Stimulated activated naive CD8-positive, alpha-beta T cell treated with anti-CD3 and anti-CD28 coated beads, Interleukin-15, Interleukin-2, amounts not matched to agents 100 ng/mL and 50 ng/mL, for 24 hours (primary cell): ENCODE measurements around the gene GPR107.
A peak's percentile ranks its signal among the peaks of the same experiment; 100 is the strongest.

Experiments
- H3K27ac Mint-ChIP-seq: one replicate; pipeline ENCODE4 v1.8.0; 2021; ENCODE audit warnings: mild to moderate bottlenecking, mixed read lengths
- H3K27me3 Mint-ChIP-seq: one replicate; pipeline ENCODE4 v1.8.0; 2021; ENCODE audit warnings: mixed read lengths
- H3K36me3 Mint-ChIP-seq: one replicate; pipeline ENCODE4 v1.8.0; 2021; ENCODE audit warnings: low read depth, mixed read lengths
- H3K4me1 Mint-ChIP-seq: one replicate; pipeline ENCODE4 v1.8.0; 2021; ENCODE audit warnings: low read depth, mixed read lengths
- H3K4me3 Mint-ChIP-seq: one replicate; pipeline ENCODE4 v1.8.0; 2021; ENCODE audit warnings: mild to moderate bottlenecking, mixed read lengths
- H3K9me3 Mint-ChIP-seq: one replicate; pipeline ENCODE4 v1.8.0; 2021; ENCODE audit warnings: mixed read lengths

The GPR107 gene

DNA sequence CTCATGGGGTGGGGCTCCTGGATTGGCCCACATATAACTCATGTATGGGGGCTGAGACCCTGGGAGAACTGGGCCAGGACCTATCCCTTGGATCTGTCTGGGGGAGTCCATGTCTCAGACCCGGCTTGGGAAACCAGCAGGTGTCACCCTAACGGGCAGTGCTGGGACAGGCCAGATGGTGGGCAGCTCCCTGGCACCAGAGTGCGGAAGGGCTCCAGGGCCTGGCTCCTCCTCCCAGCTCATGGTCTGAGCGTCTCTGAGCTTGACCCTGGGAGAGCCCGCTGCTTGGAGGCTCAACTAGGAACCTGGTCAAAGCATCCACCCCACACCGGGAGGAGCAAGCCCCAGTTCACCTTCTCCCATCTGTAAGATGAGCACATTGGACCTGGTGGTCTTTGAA is 103.0 kb downstream of the GPR107 start:
- Mint-ChIP-seq H3K4me1 (no peaks in the 10 kb centered on the region), H3K27me3 (no peaks in the 10 kb centered on the region), H3K27ac (no peak overlapping the region), H3K36me3 (no peaks in the 10 kb centered on the region), H3K9me3 (no peaks in the 10 kb centered on the region), H3K4me3 (no peak overlapping the region)

DNA sequence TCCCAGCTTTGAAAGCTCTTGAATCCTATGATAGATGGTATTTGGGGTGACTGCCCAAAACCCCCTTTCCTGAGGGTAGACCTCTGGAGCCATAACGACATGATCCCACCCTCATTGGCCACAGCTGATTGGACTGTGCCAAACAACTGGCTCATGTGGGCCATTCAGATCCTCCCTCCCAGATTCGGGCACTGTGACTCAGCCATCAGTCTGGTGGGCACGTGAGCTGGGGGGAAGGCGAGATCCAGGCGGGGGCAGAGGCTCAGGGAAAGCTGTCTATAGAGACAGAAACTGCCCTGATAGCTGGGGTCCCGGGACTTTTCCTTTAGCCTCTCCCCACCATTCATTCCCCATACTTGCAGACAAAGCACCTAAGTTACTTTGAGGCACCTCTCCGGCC is 103.4 kb downstream of the GPR107 start:
- Mint-ChIP-seq H3K27ac (no peak overlapping the region), H3K36me3 (no peaks in the 10 kb centered on the region), H3K9me3 (no peaks in the 10 kb centered on the region), H3K4me3 (no peak overlapping the region), H3K27me3 (no peaks in the 10 kb centered on the region), H3K4me1 (no peaks in the 10 kb centered on the region)

DNA sequence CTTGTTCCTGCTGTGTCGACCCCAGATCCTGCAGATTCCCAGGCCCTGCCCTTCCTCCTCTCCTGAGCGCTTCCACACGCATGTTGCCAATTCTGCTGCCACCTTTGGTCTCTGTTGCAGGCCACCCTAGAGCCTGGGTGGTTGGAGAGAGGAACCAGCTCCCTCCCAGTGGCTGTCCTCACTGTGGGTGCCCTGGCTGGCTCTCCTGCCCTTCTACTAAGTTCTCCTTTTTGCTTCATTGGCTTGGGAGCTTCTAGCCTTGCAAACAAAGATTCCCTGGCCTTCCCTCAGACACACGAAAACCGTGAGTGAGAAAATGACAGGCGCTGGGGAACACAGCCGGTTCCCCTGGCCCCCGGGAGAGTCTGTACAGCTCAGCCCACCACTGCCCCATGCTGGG is 104.3 kb downstream of the GPR107 start:
- no peak overlapping the region for H3K4me3 Mint-ChIP-seq
- no peaks in the 10 kb centered on the region for H3K27me3 Mint-ChIP-seq
- H3K4me1 Mint-ChIP-seq = no peaks in the 10 kb centered on the region
- no peaks in the 10 kb centered on the region for H3K36me3 Mint-ChIP-seq
- H3K27ac Mint-ChIP-seq = no peak overlapping the region
- H3K9me3 Mint-ChIP-seq = no peaks in the 10 kb centered on the region

DNA sequence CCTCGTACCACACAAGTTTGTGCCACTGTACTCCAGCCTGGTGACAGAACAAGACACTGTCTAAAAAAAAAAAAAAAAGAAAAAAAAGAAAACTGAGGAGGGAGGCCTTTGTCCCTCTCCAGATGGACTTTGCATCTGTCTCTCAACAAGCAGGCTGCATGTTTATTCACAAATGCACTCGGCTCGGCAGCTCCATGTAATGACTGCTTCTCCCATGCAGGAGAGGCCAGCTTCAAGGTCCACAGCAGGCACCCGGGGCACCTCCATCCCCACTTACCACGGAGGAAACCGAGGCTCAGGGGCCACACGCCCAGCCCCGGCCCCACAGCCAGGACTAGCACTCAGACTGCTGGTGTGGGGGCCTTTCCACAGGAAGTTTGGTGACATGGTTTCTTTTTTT is 105.4 kb downstream of the GPR107 start:
- Mint-ChIP-seq H3K4me1 (no peaks in the 10 kb centered on the region), H3K4me3 (no peak overlapping the region), H3K27me3 (no peaks in the 10 kb centered on the region), H3K27ac (no peak overlapping the region), H3K9me3 (no peaks in the 10 kb centered on the region), H3K36me3 (no peaks in the 10 kb centered on the region)

DNA sequence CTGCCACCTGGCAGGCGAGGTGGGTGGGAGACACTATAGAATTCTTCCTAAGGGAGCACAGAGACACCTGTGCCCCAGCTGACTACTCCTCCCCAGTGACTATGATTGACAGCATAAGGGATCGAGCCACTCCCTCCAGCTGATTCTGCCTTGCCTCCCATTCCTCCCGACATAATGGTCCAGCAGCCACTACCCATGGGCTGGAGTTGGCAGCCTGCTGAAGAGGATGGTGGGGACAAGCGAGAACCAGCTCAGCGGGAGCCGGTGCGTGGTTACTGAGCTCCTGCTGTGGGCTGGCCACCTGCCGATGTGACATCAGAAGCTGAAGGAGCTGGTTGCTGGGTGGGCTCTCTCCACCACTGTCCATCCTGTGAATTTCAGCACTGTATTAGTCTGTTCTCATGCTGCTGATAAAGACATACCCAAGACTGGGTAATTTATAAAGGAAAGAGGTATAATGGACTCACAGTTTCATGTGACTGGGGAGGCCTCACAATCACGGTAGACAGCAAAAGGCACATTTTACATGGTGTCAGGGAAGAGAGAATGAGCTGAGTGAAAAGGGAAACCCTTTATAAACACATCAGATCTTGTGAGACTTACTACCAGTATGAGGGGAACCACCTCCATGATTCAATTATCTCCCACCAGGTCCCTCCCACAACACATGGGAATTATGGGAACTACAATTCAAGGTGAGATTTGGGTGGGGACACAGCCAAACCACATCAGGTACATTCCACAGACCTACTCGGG is 106.4 kb downstream of the GPR107 start:
- no peak overlapping the region for H3K4me3 Mint-ChIP-seq
- no peaks in the 10 kb centered on the region for H3K9me3 Mint-ChIP-seq
- no peak overlapping the region for H3K27ac Mint-ChIP-seq
- no peaks in the 10 kb centered on the region for H3K27me3 Mint-ChIP-seq
- H3K4me1 Mint-ChIP-seq = no peaks in the 10 kb centered on the region
- H3K36me3 Mint-ChIP-seq = no peaks in the 10 kb centered on the region

DNA sequence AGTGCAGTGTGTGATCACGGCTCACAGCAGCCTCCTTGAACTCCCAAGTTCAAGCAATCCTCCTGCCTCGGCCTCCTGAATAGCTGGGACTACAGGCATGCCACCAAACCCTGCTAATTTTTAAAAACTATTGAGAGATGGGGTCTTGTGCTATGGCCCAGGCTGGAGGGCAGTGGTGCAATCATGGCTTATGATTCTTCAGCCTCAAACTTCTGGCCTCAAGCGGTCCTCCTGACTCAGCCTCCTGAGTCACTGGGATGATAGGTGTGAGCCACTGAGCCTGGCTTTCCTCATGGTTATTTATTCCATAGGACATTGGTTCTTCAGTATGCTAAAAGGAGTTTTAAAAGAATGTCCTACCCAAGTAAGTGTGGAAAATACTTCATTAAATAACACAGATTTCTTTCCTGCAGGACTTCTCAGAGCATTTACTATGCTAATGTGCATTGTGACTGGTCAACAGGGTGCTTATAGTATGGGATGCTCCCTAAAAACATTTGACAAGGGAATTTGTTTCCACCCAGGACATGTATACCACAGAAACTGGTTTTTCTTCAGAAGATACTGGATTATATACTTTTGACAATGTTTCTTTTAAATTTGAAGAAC is 107.3 kb downstream of the GPR107 start:
- H3K4me1 Mint-ChIP-seq = no peaks in the 10 kb centered on the region
- H3K36me3 Mint-ChIP-seq = no peaks in the 10 kb centered on the region
- no peak overlapping the region for H3K27ac Mint-ChIP-seq
- no peaks in the 10 kb centered on the region for H3K27me3 Mint-ChIP-seq
- H3K9me3 Mint-ChIP-seq = no peaks in the 10 kb centered on the region
- no peak overlapping the region for H3K4me3 Mint-ChIP-seq

DNA sequence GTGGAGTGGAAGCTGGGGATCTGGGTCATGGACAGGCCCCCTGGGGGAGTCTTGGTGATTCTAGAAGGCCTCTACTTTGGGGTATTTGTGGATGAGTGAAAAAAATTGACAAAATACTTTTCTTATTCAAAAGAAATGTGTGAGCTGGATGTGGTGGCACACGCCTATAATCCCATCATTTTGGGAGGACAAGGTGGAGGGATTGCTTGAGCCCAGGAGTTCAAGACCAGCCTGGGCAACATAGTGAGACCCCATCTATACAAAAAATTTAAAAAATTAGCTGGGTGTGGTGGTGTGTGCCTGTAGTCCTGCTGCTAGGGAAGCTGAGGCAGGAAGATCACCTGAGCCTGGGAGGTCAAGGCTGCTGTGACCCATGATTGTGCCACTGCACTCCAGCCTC is 111.9 kb downstream of the GPR107 start:
- Mint-ChIP-seq H3K27ac (no peak overlapping the region), H3K9me3 (no peaks in the 10 kb centered on the region), H3K27me3 (peaks cover 5% of the 10 kb centered on the region), H3K4me1 (peaks cover 12% of the 10 kb centered on the region), H3K4me3 (no peak overlapping the region), H3K36me3 (no peaks in the 10 kb centered on the region)

DNA sequence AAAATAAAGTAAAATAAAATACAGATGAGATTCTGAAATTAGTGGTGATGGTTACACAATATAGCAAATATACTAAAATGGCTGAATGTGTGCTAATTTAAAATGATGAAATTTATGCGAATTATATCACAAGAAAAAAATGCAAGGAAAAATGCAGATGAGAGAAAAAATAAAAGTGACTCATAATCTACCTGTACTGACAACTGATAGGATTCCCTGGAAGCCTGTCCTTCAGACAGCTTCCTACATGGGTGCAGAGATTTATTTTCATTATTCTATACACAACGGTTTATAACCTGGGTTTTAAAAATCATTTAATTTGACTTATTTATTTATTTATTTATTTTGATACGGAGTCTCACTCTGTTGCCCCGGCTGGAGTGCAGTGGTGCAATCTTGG is 112.7 kb downstream of the GPR107 start:
- peaks cover 12% of the 10 kb centered on the region for H3K27me3 Mint-ChIP-seq
- H3K4me1 Mint-ChIP-seq = peaks cover 12% of the 10 kb centered on the region
- H3K4me3 Mint-ChIP-seq = no peak overlapping the region
- H3K9me3 Mint-ChIP-seq = no peaks in the 10 kb centered on the region
- H3K27ac Mint-ChIP-seq = no peak overlapping the region
- no peaks in the 10 kb centered on the region for H3K36me3 Mint-ChIP-seq

DNA sequence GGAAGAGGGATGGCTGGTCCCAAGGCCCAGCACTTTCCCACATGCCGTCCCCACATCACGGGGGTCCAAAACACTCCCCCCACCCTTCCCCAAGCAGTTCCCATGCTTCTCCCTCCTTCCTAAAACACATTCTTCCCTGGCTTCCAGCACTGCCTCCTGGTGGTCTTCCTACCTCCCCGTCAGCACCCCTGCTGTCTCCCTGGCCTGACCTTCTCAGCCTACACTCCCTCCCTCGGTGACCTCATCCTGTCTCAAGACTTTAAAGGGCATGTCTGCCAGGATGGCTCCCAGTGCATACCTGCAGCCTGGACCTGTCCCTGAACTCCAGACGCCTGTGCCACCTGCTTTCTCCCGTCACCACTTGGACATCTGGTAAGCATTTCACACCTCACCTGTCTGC is 114.2 kb downstream of the GPR107 start:
- Mint-ChIP-seq H3K9me3 (no peaks in the 10 kb centered on the region), H3K4me1 (peaks cover 12% of the 10 kb centered on the region), H3K27ac (no peak overlapping the region), H3K36me3 (no peaks in the 10 kb centered on the region), H3K27me3 (peaks cover 13% of the 10 kb centered on the region), H3K4me3 (no peak overlapping the region)

DNA sequence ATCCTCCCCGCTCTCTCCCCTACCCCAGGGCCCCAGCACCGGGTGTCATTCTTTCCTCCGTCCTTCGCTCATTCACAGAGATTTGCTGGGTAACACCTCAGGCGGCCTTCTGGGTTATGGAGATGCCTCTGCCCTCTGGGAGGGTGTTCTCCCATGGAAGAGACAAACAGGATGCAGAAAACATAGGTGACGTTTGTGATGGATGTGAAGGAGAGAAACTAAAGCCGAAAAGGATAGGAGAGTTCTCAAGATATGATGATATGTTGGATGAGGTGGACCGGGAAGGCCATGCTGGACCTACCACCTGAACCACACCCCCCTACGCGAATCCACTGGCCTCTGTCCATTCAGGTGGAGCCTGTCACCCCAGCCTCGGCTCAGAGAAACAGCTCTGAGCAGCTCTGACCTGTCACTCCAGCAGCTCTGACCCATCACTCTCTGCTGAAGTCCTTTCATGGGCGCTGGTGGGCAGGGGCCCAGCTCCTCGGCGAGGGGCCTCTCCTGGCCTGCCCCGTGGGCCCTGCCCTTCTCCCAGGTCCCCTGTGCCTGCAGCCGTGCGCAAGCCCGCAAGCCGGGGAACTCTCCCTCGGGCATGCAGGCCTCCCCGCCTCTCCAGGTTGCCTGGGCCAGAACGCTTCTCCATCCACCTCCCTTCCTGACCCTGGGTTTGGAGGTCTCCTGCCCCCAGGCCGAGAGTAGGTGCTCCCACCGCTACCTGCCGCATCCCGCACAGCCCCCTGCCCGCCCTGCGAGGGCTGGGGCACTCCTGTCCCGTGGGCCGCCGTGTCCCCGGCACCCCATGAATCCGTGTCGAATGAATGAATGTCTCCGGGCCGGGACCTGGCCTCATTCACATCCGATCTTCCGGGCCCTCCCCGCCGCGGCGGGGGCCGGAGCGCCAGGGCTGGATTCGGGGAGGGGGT is 117.8 kb downstream of the GPR107 start:
- peak overlapping the region; percentile 73 for H3K4me3 Mint-ChIP-seq
- H3K9me3 Mint-ChIP-seq = no peaks in the 10 kb centered on the region
- peak overlapping the region; percentile 61 for H3K27ac Mint-ChIP-seq
- peaks cover 12% of the 10 kb centered on the region for H3K4me1 Mint-ChIP-seq
- no peaks in the 10 kb centered on the region for H3K36me3 Mint-ChIP-seq
- H3K27me3 Mint-ChIP-seq = peaks cover 16% of the 10 kb centered on the region

DNA sequence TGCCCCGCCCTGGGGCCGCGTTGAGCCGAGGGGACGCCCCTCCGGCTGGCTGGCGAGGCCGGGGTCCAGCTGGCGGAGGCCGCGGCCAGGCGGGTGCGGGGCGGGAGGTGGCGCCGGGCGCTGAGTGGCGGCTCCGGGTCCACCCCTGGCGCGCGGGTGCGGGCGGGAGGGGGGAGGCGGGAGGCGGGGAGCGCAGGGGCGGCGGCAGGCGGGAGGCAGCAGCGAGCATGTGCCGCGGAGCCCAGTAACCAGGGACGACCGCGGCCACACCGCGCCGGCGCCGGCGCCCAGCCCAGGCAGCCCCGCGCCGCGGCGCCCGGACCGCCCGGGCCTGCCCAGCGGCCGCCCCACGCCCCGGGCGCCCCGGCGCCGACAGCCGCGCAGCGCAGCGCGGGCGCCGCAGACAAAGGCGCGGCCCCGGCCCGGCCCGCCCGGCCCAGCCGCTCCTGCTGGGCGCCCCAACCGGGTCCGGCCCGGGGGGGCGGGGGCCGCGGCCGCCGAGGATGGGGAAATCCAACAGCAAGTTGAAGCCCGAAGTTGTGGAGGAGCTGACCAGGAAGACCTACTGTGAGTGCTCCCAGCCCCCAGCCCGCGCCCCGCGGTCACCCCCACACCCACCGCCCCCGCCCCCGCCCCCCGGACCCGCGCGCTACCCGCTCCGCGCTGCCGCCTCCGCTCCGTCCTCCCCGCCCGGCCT is 118.6 kb downstream of the GPR107 start, which contains the start of gene NCS1:
Gene NCS1 (plus strand): TSS at position 244 of the 697 bp plus-strand sequence. CDS start 260 bp downstream, at position 504.
- peaks cover 16% of the 10 kb centered on the region for H3K27me3 Mint-ChIP-seq
- H3K27ac Mint-ChIP-seq = peak within 1 kb of the TSS; percentile 61

DNA sequence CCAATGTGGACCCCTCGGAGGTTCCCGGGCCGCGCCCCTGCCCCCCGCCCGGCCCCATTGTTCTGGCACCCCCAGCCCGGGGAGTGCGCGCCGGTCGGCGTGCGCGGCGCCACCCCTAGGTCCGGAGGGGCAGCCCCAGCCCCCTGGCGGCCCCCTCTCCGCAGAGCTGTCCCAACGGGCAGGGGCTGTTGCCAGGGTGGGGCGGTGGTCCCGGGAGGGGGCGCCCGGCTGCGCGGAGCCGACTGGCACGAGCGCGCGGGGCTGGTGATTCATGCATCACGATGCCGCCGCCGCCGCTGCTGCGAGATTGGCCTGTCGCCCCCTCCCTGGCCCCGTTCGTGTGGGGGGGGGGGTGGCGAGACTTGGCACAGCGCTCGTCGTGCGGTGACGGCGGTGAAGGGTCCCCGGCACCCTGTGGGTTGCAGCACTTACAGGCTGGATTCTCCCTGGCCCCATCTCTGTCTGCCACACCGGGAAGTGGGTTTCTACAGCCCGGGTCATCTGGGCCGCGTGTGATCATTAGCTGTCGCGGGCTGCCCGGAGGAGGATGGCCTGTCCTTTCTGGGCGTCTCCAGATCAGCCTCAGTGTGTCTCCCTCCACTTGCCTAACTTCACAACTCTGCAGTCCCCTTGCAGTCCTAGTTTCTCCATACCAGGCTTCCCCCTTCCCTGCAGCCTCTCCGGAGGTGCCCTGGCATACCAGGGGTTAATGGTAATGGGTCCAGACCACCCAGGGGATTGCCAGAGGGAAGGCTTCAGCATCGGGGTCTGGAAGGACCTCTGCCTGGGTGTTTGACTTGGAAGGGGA is 119.4 kb downstream of the GPR107 start:
- Mint-ChIP-seq H3K27me3 (peaks cover 16% of the 10 kb centered on the region), H3K4me1 (peaks cover 4% of the 10 kb centered on the region), H3K9me3 (no peaks in the 10 kb centered on the region), H3K4me3 (peak overlapping the region; percentile 80), H3K27ac (no peak overlapping the region), H3K36me3 (no peaks in the 10 kb centered on the region)

More for the DNA sequence above, 118.6 kb downstream of the GPR107 start, which contains the start of gene NCS1:
- Mint-ChIP-seq H3K4me1 (peaks cover 8% of the 10 kb centered on the region), H3K9me3 (no peaks in the 10 kb centered on the region), H3K36me3 (no peaks in the 10 kb centered on the region), H3K4me3 (peak within 1 kb of the TSS; percentile 80)

DNA sequence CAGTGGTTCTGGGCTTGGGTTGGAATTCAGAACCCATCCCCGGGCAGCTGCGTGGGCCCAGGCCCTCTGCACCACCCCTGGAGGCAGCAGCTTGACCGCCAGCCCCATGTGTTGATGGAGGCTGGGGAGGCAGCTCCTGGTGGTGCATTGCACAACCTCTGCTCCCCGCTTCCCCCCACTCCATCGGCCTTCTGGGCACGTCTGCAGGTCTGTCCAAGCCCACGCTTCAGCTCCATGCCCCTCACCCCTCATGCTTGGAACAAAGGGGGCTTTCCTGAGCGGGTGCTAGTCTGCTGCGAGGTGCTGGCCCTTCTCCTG is 119.9 kb downstream of the GPR107 start:
- no peaks in the 10 kb centered on the region for H3K9me3 Mint-ChIP-seq
- H3K27me3 Mint-ChIP-seq = peaks cover 16% of the 10 kb centered on the region
- peak overlapping the region; percentile 80 for H3K4me3 Mint-ChIP-seq
- H3K36me3 Mint-ChIP-seq = no peaks in the 10 kb centered on the region
- H3K27ac Mint-ChIP-seq = no peak overlapping the region
- H3K4me1 Mint-ChIP-seq = no peaks in the 10 kb centered on the region

DNA sequence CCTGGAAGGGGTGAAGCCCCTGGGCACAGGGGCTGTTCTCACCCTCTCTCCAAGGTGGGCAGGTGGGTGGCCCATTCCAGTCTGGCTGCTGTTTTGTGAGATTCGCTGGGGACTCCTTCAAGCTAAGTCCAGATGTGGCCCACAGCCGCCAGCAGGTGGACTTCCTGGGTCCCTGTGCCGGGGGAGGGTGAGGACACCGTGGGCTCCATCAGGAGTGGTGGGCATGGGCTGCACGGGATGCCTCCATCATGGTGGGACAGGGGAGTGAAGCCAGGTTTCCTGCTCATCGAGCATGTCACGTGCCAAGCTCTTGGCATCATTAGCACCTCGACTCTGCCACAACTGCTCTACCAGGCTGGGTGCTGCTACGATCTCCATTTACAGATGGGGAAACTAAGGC is 120.3 kb downstream of the GPR107 start:
- H3K27ac Mint-ChIP-seq = no peak overlapping the region
- no peaks in the 10 kb centered on the region for H3K36me3 Mint-ChIP-seq
- H3K27me3 Mint-ChIP-seq = peaks cover 13% of the 10 kb centered on the region
- H3K9me3 Mint-ChIP-seq = no peaks in the 10 kb centered on the region
- no peaks in the 10 kb centered on the region for H3K4me1 Mint-ChIP-seq
- peak overlapping the region; percentile 80 for H3K4me3 Mint-ChIP-seq
